DMS79 (cell line): Measurements from ENCODE around the gene MLLT1.

ENCODE experiments used
- DNase-seq: peaks from one replicate; lab custom pipeline; 2025; lab: John Stamatoyannopoulos, UW

The MLLT1 gene

GRCh38 chr19:6210721-6211600, 68.8 kb downstream of the MLLT1 start:
- no peak for DNase-seq

DNA sequence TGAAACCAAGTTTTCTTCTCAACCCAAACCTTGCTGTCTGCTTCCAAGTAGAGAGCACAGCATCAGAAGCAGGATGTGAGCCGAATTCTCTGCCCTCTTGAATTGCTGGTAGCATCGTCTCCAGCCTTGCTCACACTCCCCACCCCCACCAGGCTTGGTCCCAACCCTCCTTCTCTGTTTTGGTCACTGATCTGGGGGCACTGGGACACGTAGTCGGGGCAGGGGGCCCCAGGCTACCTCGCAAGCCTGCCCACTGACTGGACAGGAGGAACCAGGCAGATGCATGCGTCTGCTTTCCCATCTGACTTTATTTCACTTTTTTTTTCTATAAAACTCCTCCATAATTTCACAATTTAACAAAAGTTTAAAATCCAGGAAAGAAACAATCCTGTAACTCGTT, 69.7 kb downstream of the MLLT1 start:
- no peak for DNase-seq

GRCh38 chr19:6209680-6210079, 70.1 kb downstream of the MLLT1 start:
- DNase-seq = no peak

DNA sequence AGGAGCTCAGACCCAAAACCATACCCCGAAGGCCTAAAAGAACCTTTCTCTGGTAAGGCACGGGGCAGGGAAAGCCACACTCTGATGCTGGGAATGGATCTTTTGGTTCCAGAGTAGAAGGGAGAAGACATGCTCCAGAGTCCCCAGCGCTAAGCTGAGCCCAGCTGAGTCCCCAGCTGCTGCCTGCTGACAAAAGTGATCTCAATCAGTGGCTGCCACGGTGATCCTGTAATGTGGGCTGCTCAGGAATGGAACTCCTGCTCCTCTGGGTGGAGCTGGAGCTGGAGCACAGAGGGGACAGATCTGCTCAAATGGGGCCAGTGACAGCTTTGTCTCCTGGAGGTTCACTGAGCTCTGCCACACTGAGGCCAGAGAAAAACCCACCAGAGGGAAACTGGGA, 70.5 kb downstream of the MLLT1 start:
- DNase-seq = no peak

DNA sequence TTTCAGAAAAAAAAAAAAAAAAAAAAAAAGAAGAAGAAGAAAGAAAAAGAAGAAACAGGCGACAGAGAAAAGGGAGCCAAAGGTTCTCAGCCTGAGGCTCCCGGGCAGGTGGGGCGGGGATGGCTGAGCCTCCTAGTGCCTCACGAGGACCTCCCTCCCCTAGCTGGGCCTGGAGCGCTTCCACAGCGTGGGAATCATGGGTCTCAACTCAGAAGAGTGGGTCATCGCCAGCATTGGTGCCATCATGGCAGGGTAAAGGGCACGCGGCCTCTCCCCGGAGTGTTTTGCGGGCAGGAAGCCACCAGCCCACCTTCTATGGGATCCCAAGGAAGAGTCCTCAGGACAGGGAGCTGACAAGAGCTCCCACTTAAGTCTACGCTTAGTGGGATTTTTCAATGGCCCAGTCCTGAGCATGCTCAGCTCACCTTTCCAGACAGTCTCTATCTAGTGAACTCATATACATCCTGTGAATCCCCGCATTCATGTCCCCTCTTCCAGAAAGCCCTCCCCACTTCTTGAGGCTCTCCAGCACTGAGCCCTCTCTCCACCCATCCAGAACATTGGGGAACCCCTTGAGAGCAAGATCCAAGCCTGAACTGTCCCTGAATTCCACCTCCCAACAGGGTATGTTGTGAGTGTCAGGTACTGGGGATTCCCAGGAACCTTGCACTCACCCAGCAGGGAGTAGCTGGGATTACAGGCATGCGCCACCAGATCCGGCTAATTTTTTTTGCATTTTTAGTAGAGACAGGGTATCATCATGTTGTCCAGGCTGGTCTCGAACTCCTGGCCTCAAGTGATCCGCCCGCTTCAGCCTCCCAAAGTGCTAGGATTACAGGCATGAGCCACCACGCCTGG, 74.7 kb downstream of the MLLT1 start:
- DNase-seq = no peak

- DNase-seq = no peak
These were observed 75.6 kb downstream of the MLLT1 start for GRCh38 chr19:6204212-6204611.

DNA sequence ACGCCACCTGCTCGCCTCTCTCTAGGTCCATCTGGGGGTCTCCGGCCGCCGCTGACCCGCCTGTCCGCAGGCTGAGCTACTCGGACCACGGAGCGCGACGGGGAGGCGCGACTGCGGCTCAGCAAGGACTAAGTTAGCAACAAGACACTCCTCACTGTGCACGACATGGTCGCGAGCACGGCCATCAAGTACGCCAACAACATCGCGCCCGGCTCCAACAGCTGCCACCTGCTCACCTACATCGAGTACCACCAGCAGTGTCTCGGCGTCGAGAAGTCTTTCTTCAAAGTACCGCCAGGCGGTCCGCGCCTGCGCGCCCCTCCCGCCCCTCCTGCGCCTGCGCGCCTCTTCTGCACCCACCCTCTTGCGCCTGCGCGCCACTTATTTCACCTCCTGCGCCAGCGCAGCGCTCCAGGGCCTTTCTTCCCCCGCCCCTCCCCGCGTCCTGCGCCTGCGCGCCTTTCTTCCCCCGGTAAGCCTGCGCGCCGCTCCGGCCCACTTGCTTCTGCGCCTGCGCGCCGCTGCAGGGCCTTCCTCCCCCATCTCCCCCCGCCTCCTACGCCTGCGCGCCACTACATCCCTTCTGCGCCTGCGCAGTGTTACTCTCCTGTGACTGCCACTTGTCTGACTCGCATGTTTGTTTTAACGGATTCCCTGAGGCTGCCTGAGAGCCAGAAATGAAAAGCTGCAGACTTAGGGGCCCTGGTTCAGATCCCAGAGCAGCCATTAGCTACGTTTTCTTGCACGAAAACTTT, 80.4 kb downstream of the MLLT1 start:
- DNase-seq = peak; percentile 98

- no peak for DNase-seq
These were observed 80.9 kb downstream of the MLLT1 start for GRCh38 chr19:6198896-6199239.

GRCh38 chr19:6196361-6196760, 83.4 kb downstream of the MLLT1 start:
- no peak for DNase-seq

- DNase-seq = no peak
These were observed 91.0 kb downstream of the MLLT1 start for GRCh38 chr19:6188811-6189210.

- DNase-seq = no peak
These were observed 92.4 kb downstream of the MLLT1 start for GRCh38 chr19:6187374-6187773.

DNA sequence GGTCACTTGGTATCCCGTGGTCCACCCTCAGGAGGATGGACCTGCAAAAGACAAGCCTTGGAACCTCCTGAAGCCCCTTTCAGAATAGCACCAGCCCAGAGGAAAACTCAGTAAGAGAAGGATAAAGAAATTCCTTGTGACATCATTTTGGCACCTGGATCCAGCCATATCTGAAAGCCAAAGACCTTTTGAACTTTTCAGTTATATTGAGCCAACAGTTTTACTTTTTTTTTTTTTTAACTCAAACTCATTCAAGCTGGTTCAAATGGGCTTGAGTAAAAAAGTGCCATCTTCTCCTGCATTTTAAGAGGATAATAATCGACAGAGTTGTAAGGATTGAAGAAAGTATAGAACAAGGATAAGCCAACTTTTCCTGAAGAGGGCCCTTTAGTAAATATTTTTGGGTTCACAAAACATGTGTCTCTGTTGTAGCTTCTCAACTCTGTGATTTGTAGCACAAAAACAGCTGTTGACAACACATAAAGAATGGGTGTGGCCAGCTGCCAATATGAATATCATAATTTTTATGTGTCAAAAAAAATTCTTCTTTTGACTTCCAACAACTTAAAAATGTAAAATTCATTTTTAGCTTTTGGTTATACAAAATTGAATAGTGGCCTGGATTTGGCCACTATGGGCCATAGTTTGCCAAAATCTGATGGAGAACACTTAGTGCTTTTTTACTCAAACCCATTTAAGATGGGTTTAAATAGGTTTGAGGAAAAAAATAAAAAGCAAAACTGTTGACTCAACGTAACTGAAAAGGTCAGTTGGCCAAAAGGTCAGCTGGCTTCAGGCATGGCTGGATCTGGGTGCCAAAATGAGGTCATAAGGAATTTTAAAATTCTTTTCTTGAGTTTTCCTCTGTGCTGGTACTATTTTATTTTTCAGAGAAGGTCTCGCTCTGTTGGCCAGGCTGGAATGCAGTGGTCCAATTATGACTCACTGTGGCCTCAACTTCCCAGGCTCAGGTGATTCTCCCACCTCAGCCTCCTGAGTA, 93.6 kb downstream of the MLLT1 start:
- no peak for DNase-seq

DNA sequence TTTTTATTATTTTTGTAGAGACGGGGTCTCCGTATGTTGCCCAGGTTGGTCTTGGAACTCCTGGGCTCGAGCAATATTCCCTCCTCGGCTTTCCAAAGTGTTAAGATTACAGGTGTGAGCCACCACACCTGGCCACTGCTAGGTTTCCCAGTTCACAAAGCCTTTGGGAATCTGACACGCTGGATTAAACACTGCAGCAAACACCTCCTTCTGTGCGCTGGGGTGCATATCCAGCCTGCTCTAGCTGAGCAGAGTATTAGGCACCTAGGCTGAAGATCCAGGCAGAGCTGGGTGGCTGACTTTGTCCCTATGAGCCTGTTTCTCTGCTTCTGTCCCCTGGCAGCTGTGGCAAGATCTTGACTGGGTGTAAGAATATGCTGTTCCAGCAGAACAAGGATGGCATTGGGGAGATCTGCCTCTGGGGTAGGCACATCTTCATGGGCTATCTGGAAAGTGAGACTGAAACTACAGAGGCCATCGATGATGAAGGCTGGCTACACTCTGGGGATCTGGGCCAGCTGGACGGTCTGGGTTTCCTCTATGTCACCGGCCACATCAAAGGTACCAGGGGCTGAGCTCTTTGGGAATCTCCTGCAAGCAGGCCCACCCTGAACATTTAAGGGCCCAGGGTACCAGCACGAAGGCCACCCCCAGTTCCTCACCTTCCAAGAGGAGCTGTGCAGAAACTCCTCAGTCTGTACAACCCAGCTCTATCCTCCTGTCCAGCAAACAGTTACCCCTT, 94.5 kb downstream of the MLLT1 start:
- no peak for DNase-seq

GRCh38 chr19:6181119-6181518, 98.7 kb downstream of the MLLT1 start:
- no peak for DNase-seq

GRCh38 chr19:6173190-6173589, 106.6 kb downstream of the MLLT1 start:
- DNase-seq = no peak

DNA sequence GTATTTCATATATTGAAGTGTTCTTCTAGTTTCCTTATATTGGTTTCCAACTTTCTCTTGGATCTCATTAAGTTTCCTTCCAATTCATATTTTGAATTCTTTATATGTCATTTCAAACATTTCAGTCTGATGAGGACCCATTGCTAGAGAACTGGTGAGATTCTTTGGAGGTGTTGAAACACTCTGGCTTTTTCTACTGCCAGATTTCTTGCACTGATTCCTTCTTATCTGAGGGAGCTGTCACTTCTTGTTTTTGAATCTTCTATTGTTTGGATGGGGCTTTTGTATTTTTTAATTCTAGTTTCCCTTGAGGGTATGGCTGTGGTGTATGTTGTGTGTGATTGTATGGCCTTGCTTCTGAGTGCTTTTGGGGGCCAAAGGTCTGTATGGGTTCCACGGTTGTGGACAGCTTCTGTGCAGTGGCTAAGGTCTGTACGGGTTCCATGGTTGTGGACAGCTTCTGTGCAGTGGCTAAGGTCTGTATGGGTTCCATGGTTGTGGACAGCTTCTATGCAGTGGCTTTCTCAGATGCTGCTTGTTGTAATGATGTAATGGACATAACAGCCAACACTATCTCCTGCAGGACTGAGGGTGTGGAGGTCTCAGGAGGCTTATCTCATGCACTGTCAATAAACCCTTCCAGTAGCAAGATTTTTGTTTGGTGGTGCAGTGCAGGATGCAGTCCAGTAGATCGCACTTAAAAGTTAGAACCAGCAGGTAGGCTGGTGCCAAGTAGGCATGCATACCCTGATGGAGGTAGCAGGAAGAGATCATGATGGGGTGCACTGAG, 107.5 kb downstream of the MLLT1 start:
- DNase-seq = no peak

GRCh38 chr19:6167115-6167514, 112.7 kb downstream of the MLLT1 start:
- DNase-seq = no peak

- no peak for DNase-seq
These were observed 114.8 kb downstream of the MLLT1 start for GRCh38 chr19:6164906-6165531.

GRCh38 chr19:6161271-6161850, 118.4 kb downstream of the MLLT1 start:
- DNase-seq = no peak
